GM19372 (cell line): ENCODE results near the gene COL26A1.
"Not testable (repeated sequence)": the region's sequence is repeated elsewhere in the genome, so short reads cannot be mapped to it uniquely, and the experiment has no call there.

ENCODE experiments used
- ATAC-seq: cut with Tn5 transposase; IDR thresholded peaks from one replicate; pipeline ENCODE4 v1.9.1; 2021; ENCODE audit warnings: mild to moderate bottlenecking, low read depth, moderate library complexity; ENCODE audit not compliant: unreplicated experiment

COL26A1 gene

GRCh38 chr7:101362334-101363195, at the start of gene COL26A1:
Gene COL26A1, plus strand, starts transcription at chr7:101362875. Its CDS starts 158 bp downstream, at chr7:101363033.
- ATAC-seq, result no peak

- no peak for ATAC-seq
Observed at GRCh38 chr7:101315336-101315735, 47.3 kb upstream of the COL26A1 start.

GRCh38 chr7:101319401-101319800, 43.3 kb upstream of the COL26A1 start:
- no peak for ATAC-seq

GRCh38 chr7:101321491-101322401, 40.9 kb upstream of the COL26A1 start, which contains the start of gene IFT22:
Gene IFT22, minus strand, starts transcription at chr7:101321812. Its CDS starts 103 bp downstream, at chr7:101321709.
- peak; percentile 99 for ATAC-seq

GRCh38 chr7:101328159-101328558, 34.5 kb upstream of the COL26A1 start:
- ATAC-seq, result no peak

GRCh38 chr7:101330011-101330484, 32.6 kb upstream of the COL26A1 start:
- no peak for ATAC-seq

GRCh38 chr7:101332026-101332425, 30.6 kb upstream of the COL26A1 start:
- no peak for ATAC-seq

GRCh38 chr7:101333912-101334311, 28.8 kb upstream of the COL26A1 start:
- no peak for ATAC-seq

GRCh38 chr7:101340379-101340778, 22.3 kb upstream of the COL26A1 start:
- ATAC-seq, result no peak

- ATAC-seq, result no peak
Observed at GRCh38 chr7:101342892-101343291, 19.8 kb upstream of the COL26A1 start.

- no peak for ATAC-seq
Observed at GRCh38 chr7:101347477-101347876, 15.2 kb upstream of the COL26A1 start.

GRCh38 chr7:101348456-101349067, 14.1 kb upstream of the COL26A1 start:
- ATAC-seq, result not testable (repeated sequence)

- not testable (repeated sequence) for ATAC-seq
Observed at GRCh38 chr7:101349300-101349699, 13.4 kb upstream of the COL26A1 start.

GRCh38 chr7:101352920-101353308, 9.8 kb upstream of the COL26A1 start:
- ATAC-seq, result no peak

GRCh38 chr7:101357433-101357832, 5.2 kb upstream of the COL26A1 start:
- no peak for ATAC-seq

- no peak for ATAC-seq
Observed at GRCh38 chr7:101363196-101363733, 590 bp downstream of the COL26A1 start.

- ATAC-seq, result peak; percentile 67
Observed at GRCh38 chr7:101363734-101364374, 1.2 kb downstream of the COL26A1 start.

GRCh38 chr7:101365956-101366355, 3.3 kb downstream of the COL26A1 start:
- no peak for ATAC-seq

- no peak for ATAC-seq
Observed at GRCh38 chr7:101367676-101368075, 5.0 kb downstream of the COL26A1 start.
